Measurements from ENCODE around the gene CMIP.

The CMIP gene

GRCh38 chr16:81624760-81625543 is 180.3 kb downstream of the CMIP start:
- no peak overlapping the region for H3K4me3 ChIP-seq (replicated peaks in 1 of 2; ENCODE audit: low read depth in 2 of 2, low read length in 2 of 2)
- TF ChIP-seq CTCF (IDR thresholded peaks at IDR 0.05; ENCODE audit: low read depth, low read length): no peak
- DNase-seq (ENCODE audit: low read depth in 2 of 2): peak in 1 of 2 donors; percentile 66

- DNase-seq (ENCODE audit: low read depth in 2 of 2): peak; percentile 37 to 51
- TF ChIP-seq CTCF (IDR thresholded peaks at IDR 0.05; ENCODE audit: low read depth, low read length): no peak
- no peak overlapping the region for H3K4me3 ChIP-seq (replicated peaks in 1 of 2; ENCODE audit: low read depth in 2 of 2, low read length in 2 of 2)
Measured at GRCh38 chr16:81625544-81626153, 181.0 kb downstream of the CMIP start.

GRCh38 chr16:81626181-81626674 is 181.6 kb downstream of the CMIP start:
- H3K4me3 ChIP-seq (replicated peaks in 1 of 2; ENCODE audit: low read depth in 2 of 2, low read length in 2 of 2): no peak overlapping the region
- DNase-seq (ENCODE audit: low read depth in 2 of 2): peak in 1 of 2 donors; percentile 33
- TF ChIP-seq CTCF (IDR thresholded peaks at IDR 0.05; ENCODE audit: low read depth, low read length): no peak

- peak; percentile 23 to 49 for DNase-seq (ENCODE audit: low read depth in 2 of 2)
- H3K4me3 ChIP-seq (replicated peaks in 1 of 2; ENCODE audit: low read depth in 2 of 2, low read length in 2 of 2): no peak overlapping the region
- no peak for TF ChIP-seq CTCF (IDR thresholded peaks at IDR 0.05; ENCODE audit: low read depth, low read length)
Measured at GRCh38 chr16:81627024-81627423, 182.4 kb downstream of the CMIP start.

- no peak for DNase-seq (ENCODE audit: low read depth in 2 of 2)
- no peak for TF ChIP-seq CTCF (IDR thresholded peaks at IDR 0.05; ENCODE audit: low read depth, low read length)
- H3K4me3 ChIP-seq (replicated peaks in 1 of 2; ENCODE audit: low read depth in 2 of 2, low read length in 2 of 2): no peak overlapping the region
Measured at GRCh38 chr16:81627729-81628244, 183.2 kb downstream of the CMIP start.

GRCh38 chr16:81629034-81629802 is 184.6 kb downstream of the CMIP start:
- no peak overlapping the region for H3K4me3 ChIP-seq (replicated peaks in 1 of 2; ENCODE audit: low read depth in 2 of 2, low read length in 2 of 2)
- DNase-seq (ENCODE audit: low read depth in 2 of 2): no peak
- no peak for TF ChIP-seq CTCF (IDR thresholded peaks at IDR 0.05; ENCODE audit: low read depth, low read length)

All from cardiac fibroblast (primary cell).